ENCODE data around the gene PTOV1. TPM values are rescaled to one million over a fixed set of nuclear protein-coding genes. Genes with fewer than 3 reads are reported as not detected.

The PTOV1 gene
- polyA plus RNA-seq (2013) = 81.4 TPM

GRCh38 chr19:49850487-49851342 lies at the start of gene PTOV1:
TSS of gene PTOV1 (plus strand) at chr19:49851159.
- H3K27me3 ChIP-seq (replicated peaks in 2 of 5; ENCODE audit: control insufficient read depth in 4 of 5, insufficient read depth in 5 of 5, low read length in 4 of 5) = no peaks in the 10 kb centered on the region
- WGBS (ENCODE audit: insufficient coverage) = 5% methylated on average over 89 of the region's 98 CpGs
- peaks cover 0 to 6% (median 0%) of the 10 kb centered on the region in 5 experiments for H3K9me3 ChIP-seq (ENCODE audit: control extremely low read depth in 1 of 5, control insufficient read depth in 4 of 5, insufficient read depth in 2 of 5, low read depth in 1 of 5, low read length in 4 of 5)
- POLR2A ChIA-PET = interaction anchor here (0.6 to 2.1 kb wide), 10 partner anchors 13 to 84 kb away, joined by 3 to 9 read pairs (median 4); partner anchors contain the start of genes AKT1S1, ATF5, FUZ and NUP62
- DNase-seq = peak; percentile 91 to 95 (median 95)
- peak within 1 kb of the TSS; percentile 62 to 89 (median 84) for H3K4me3 ChIP-seq (ENCODE audit: control insufficient read depth in 1 of 7, extremely low read depth in 1 of 7, insufficient read depth in 4 of 7, low read depth in 2 of 7, low read length in 6 of 7)
- H3K27ac ChIP-seq (ENCODE audit: insufficient read depth in 1 of 2, low read depth in 1 of 2, low read length in 2 of 2, poor library complexity in 1 of 2, severe bottlenecking in 2 of 2) = peak within 1 kb of the TSS; percentile 90 to 93
- CTCF ChIA-PET = interaction anchor here (0.9 to 2.7 kb wide), 7 partner anchors 14 to 81 kb away, joined by 3 to 11 read pairs (median 4); partner anchors contain the start of gene FUZ
- peaks cover 7 to 38% (median 29%) of the 10 kb centered on the region in 4 experiments for H3K4me1 ChIP-seq (ENCODE audit: control extremely low read depth in 1 of 4, control insufficient read depth in 4 of 4, insufficient read depth in 4 of 4, low read length in 3 of 4)
- peaks cover 0 to 15% (median 9%) of the 10 kb centered on the region in 4 experiments for H3K36me3 ChIP-seq (ENCODE audit: control insufficient read depth in 4 of 4, insufficient read depth in 4 of 4, low read length in 3 of 4)

GRCh38 chr19:49801401-49801888 lies 49.5 kb upstream of the PTOV1 start:
- no peaks in the 10 kb centered on the region for H3K9me3 ChIP-seq (ENCODE audit: control extremely low read depth in 1 of 5, control insufficient read depth in 4 of 5, insufficient read depth in 2 of 5, low read depth in 1 of 5, low read length in 4 of 5)
- no peaks in the 10 kb centered on the region for H3K27me3 ChIP-seq (replicated peaks in 2 of 5; ENCODE audit: control insufficient read depth in 4 of 5, insufficient read depth in 5 of 5, low read length in 4 of 5)
- no peak overlapping the region for H3K27ac ChIP-seq (ENCODE audit: insufficient read depth in 1 of 2, low read depth in 1 of 2, low read length in 2 of 2, poor library complexity in 1 of 2, severe bottlenecking in 2 of 2)
- no peak for DNase-seq
- peaks cover 0 to 7% (median 0%) of the 10 kb centered on the region in 4 experiments for H3K4me1 ChIP-seq (ENCODE audit: control extremely low read depth in 1 of 4, control insufficient read depth in 4 of 4, insufficient read depth in 4 of 4, low read length in 3 of 4)
- 98% methylated on average over 20 of the region's 32 CpGs for WGBS (ENCODE audit: insufficient coverage)
- H3K4me3 ChIP-seq (ENCODE audit: control insufficient read depth in 1 of 7, extremely low read depth in 1 of 7, insufficient read depth in 4 of 7, low read depth in 2 of 7, low read length in 6 of 7) = no peak overlapping the region
- H3K36me3 ChIP-seq (ENCODE audit: control insufficient read depth in 4 of 4, insufficient read depth in 4 of 4, low read length in 3 of 4) = peaks cover 2 to 88% (median 69%) of the 10 kb centered on the region in 4 experiments
- CTCF ChIA-PET = no interaction called here
- POLR2A ChIA-PET = no interaction called here

GRCh38 chr19:49801966-49802661 lies 48.8 kb upstream of the PTOV1 start:
- ChIA-PET POLR2A (no interaction called here), CTCF (interaction anchor here (0.6 kb wide), 1 partner anchor 86 kb away, joined by 3 read pairs; no protein-coding TSS in a partner anchor)
- Histone ChIP-seq H3K9me3 (ENCODE audit: control extremely low read depth in 1 of 5, control insufficient read depth in 4 of 5, insufficient read depth in 2 of 5, low read depth in 1 of 5, low read length in 4 of 5) (no peaks in the 10 kb centered on the region), H3K4me1 (ENCODE audit: control extremely low read depth in 1 of 4, control insufficient read depth in 4 of 4, insufficient read depth in 4 of 4, low read length in 3 of 4) (peaks cover 0 to 13% (median 4%) of the 10 kb centered on the region in 4 experiments), H3K4me3 (ENCODE audit: control insufficient read depth in 1 of 7, extremely low read depth in 1 of 7, insufficient read depth in 4 of 7, low read depth in 2 of 7, low read length in 6 of 7) (no peak overlapping the region), H3K27me3 (replicated peaks in 2 of 5; ENCODE audit: control insufficient read depth in 4 of 5, insufficient read depth in 5 of 5, low read length in 4 of 5) (no peaks in the 10 kb centered on the region), H3K27ac (ENCODE audit: insufficient read depth in 1 of 2, low read depth in 1 of 2, low read length in 2 of 2, poor library complexity in 1 of 2, severe bottlenecking in 2 of 2) (no peak overlapping the region), H3K36me3 (ENCODE audit: control insufficient read depth in 4 of 4, insufficient read depth in 4 of 4, low read length in 3 of 4) (peaks cover 0 to 84% (median 63%) of the 10 kb centered on the region in 4 experiments)
- 93% methylated on average over 32 of the region's 38 CpGs for WGBS (ENCODE audit: insufficient coverage)
- no peak for DNase-seq

GRCh38 chr19:49802836-49803528 lies 48.0 kb upstream of the PTOV1 start:
- POLR2A ChIA-PET = no interaction called here
- 98% methylated on average over 15 of the region's 24 CpGs for whole genome bisulfite sequencing (ENCODE audit: insufficient coverage)
- Histone ChIP-seq H3K27ac (ENCODE audit: insufficient read depth in 1 of 2, low read depth in 1 of 2, low read length in 2 of 2, poor library complexity in 1 of 2, severe bottlenecking in 2 of 2) (no peak overlapping the region), H3K9me3 (ENCODE audit: control extremely low read depth in 1 of 5, control insufficient read depth in 4 of 5, insufficient read depth in 2 of 5, low read depth in 1 of 5, low read length in 4 of 5) (no peaks in the 10 kb centered on the region), H3K27me3 (replicated peaks in 2 of 5; ENCODE audit: control insufficient read depth in 4 of 5, insufficient read depth in 5 of 5, low read length in 4 of 5) (no peaks in the 10 kb centered on the region), H3K36me3 (ENCODE audit: control insufficient read depth in 4 of 4, insufficient read depth in 4 of 4, low read length in 3 of 4) (peaks cover 0 to 78% (median 59%) of the 10 kb centered on the region in 4 experiments), H3K4me1 (ENCODE audit: control extremely low read depth in 1 of 4, control insufficient read depth in 4 of 4, insufficient read depth in 4 of 4, low read length in 3 of 4) (peaks cover 3 to 22% (median 13%) of the 10 kb centered on the region in 4 experiments), H3K4me3 (ENCODE audit: control insufficient read depth in 1 of 7, extremely low read depth in 1 of 7, insufficient read depth in 4 of 7, low read depth in 2 of 7, low read length in 6 of 7) (no peak overlapping the region)
- DNase-seq = no peak
- CTCF ChIA-PET = no interaction called here

- 87% methylated on average over 4 of the region's 6 CpGs for WGBS (ENCODE audit: insufficient coverage)
- Histone ChIP-seq H3K27ac (ENCODE audit: insufficient read depth in 1 of 2, low read depth in 1 of 2, low read length in 2 of 2, poor library complexity in 1 of 2, severe bottlenecking in 2 of 2) (no peak overlapping the region), H3K9me3 (ENCODE audit: control extremely low read depth in 1 of 5, control insufficient read depth in 4 of 5, insufficient read depth in 2 of 5, low read depth in 1 of 5, low read length in 4 of 5) (no peaks in the 10 kb centered on the region), H3K27me3 (replicated peaks in 2 of 5; ENCODE audit: control insufficient read depth in 4 of 5, insufficient read depth in 5 of 5, low read length in 4 of 5) (no peaks in the 10 kb centered on the region), H3K4me3 (ENCODE audit: control insufficient read depth in 1 of 7, extremely low read depth in 1 of 7, insufficient read depth in 4 of 7, low read depth in 2 of 7, low read length in 6 of 7) (no peak overlapping the region), H3K4me1 (ENCODE audit: control extremely low read depth in 1 of 4, control insufficient read depth in 4 of 4, insufficient read depth in 4 of 4, low read length in 3 of 4) (peaks cover 3 to 25% (median 18%) of the 10 kb centered on the region in 4 experiments), H3K36me3 (ENCODE audit: control insufficient read depth in 4 of 4, insufficient read depth in 4 of 4, low read length in 3 of 4) (peaks cover 0 to 72% (median 56%) of the 10 kb centered on the region in 4 experiments)
- ChIA-PET POLR2A (no interaction called here), CTCF (no interaction called here)
- no peak for DNase-seq
Observed at GRCh38 chr19:49803529-49803856, 47.5 kb upstream of the PTOV1 start.

- Histone ChIP-seq H3K27ac (ENCODE audit: insufficient read depth in 1 of 2, low read depth in 1 of 2, low read length in 2 of 2, poor library complexity in 1 of 2, severe bottlenecking in 2 of 2) (peak overlapping the region in 1 of 2 experiments; percentile 18), H3K9me3 (ENCODE audit: control extremely low read depth in 1 of 5, control insufficient read depth in 4 of 5, insufficient read depth in 2 of 5, low read depth in 1 of 5, low read length in 4 of 5) (no peaks in the 10 kb centered on the region), H3K27me3 (replicated peaks in 2 of 5; ENCODE audit: control insufficient read depth in 4 of 5, insufficient read depth in 5 of 5, low read length in 4 of 5) (no peaks in the 10 kb centered on the region), H3K36me3 (ENCODE audit: control insufficient read depth in 4 of 4, insufficient read depth in 4 of 4, low read length in 3 of 4) (peaks cover 0 to 48% (median 39%) of the 10 kb centered on the region in 4 experiments), H3K4me3 (ENCODE audit: control insufficient read depth in 1 of 7, extremely low read depth in 1 of 7, insufficient read depth in 4 of 7, low read depth in 2 of 7, low read length in 6 of 7) (no peak overlapping the region), H3K4me1 (ENCODE audit: control extremely low read depth in 1 of 4, control insufficient read depth in 4 of 4, insufficient read depth in 4 of 4, low read length in 3 of 4) (peaks cover 6 to 34% (median 27%) of the 10 kb centered on the region in 4 experiments)
- ChIA-PET CTCF (no interaction called here), POLR2A (no interaction called here)
- no peak for DNase-seq
- WGBS (ENCODE audit: insufficient coverage) = 99% methylated on average over 17 of the region's 20 CpGs
Observed at GRCh38 chr19:49805822-49806619, 44.9 kb upstream of the PTOV1 start.

Measured in common myeloid progenitor, CD34-positive (primary cell).